Measurements from ENCODE around the gene ITIH5. TPM values are rescaled to one million over a fixed set of nuclear protein-coding genes. Genes with fewer than 3 reads are reported as not detected.

ITIH5 gene
- total and polyA plus RNA-seq, 9 of the 15 experiments (the other 6 are each of a cell fraction or from before 2014, with no cell fraction given): 0.52 to 4.5 (median 2.6) TPM

DNA sequence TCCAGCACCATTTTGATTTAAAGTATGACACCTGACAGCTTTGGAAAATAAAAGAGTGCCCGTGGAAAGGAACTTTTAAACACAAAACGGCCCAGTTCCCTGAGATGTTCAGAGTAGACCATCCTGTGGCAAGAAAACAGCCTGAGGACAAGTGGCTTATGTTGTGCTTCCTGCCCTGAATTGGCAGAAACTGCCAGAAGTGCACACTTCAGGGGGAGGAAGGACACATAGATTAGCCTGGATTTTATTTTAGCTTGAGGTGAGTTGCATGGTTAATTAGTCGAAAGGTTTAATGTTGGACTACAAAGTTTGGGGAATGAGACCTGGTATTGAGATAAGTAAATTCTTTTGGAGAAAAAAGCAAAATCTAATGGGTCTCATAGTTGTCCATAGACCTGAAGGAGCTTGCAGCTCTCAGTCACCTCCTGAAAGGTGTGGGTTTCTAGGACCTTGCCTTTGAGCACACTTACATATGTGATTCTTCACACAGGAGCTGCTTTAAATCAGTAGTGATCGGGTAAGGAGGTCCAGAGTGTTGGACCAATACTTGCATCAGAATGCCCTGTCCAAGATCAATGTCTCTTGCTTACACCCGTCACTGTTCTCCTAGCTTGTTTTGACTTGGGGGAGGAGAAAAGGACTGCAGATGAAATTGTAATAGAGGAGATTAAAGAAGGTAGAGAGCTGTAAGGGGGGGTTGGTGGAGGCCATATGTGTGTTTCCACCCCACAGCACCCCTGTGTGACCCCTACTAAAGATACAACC is 41.3 kb upstream of the ITIH5 start (continued):
- TF ChIP-seq, protein P1, sequence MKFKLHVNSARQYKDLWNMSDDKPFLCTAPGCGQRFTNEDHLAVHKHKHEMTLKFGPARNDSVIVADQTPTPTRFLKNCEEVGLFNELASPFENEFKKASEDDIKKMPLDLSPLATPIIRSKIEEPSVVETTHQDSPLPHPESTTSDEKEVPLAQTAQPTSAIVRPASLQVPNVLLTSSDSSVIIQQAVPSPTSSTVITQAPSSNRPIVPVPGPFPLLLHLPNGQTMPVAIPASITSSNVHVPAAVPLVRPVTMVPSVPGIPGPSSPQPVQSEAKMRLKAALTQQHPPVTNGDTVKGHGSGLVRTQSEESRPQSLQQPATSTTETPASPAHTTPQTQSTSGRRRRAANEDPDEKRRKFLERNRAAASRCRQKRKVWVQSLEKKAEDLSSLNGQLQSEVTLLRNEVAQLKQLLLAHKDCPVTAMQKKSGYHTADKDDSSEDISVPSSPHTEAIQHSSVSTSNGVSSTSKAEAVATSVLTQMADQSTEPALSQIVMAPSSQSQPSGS (CRISPR knock-in tag; IDR thresholded peaks at IDR 0.05): no peak
- no peak for TF ChIP-seq E2F5 (CRISPR knock-in tag; IDR thresholded peaks at IDR 0.05)
- no peak for TF ChIP-seq CREB3L1 (IDR thresholded peaks at IDR 0.05; ENCODE audit: borderline replicate concordance, low read depth)
- no peak for TF ChIP-seq ETV6 (IDR thresholded peaks at IDR 0.05; ENCODE audit: borderline replicate concordance in 1 of 2, low read depth in 2 of 2, low read length in 1 of 2)
- TF ChIP-seq ETV6 (CRISPR knock-in tag; IDR thresholded peaks at IDR 0.05; ENCODE audit: borderline replicate concordance): no peak
- no peak for TF ChIP-seq TFAP4 (CRISPR knock-in tag; IDR thresholded peaks at IDR 0.05; ENCODE audit: borderline replicate concordance)
- TF ChIP-seq L3MBTL2 (IDR thresholded peaks at IDR 0.05): no peak
- TF ChIP-seq ZNF274 (IDR thresholded peaks at IDR 0.05; ENCODE audit: borderline replicate concordance, low read depth, low read length): no peak
- TF ChIP-seq ZNF408 (CRISPR knock-in tag; IDR thresholded peaks at IDR 0.05; ENCODE audit: low read depth): no peak
- no peak for TF ChIP-seq PCBP1 (IDR thresholded peaks at IDR 0.05; ENCODE audit: low read depth, low read length, poor library complexity, severe bottlenecking)
